MCF 10A (cell line): ENCODE data around the gene MRPS18A. TPM values are rescaled to one million over a fixed set of nuclear protein-coding genes. Genes with fewer than 3 reads are reported as not detected.

ENCODE experiments used
- BruUV-seq: library from RNA; stranded (reverse); fragments of 400-500 nt; replicated peaks from 2 replicates; lab custom pipeline; 2021; lab: Mats Ljungman, UMichigan
- CTCF ChIA-PET: fragments of 300-600 bp; sonication (Branson Sonifier 250); formaldehyde crosslinking; extraction: SDS; loops from one replicate; lab custom pipeline; 2021; ENCODE audit warnings: antibody characterized with exemption, inconsistent platforms; lab: Yijun Ruan, JAX
- POLR2A ChIA-PET: fragments of 300-600, 350-650 bp; sonication (Branson Sonifier 250); formaldehyde crosslinking; extraction: SDS; loops from one replicate; lab custom pipeline; 2020; ENCODE audit warnings: antibody characterized with exemption, inconsistent platforms; lab: Yijun Ruan, JAX
- DNase-seq: peaks from one replicate; pipeline ENCODE4 v3.0.0-alpha.2; 2018; ENCODE audit not compliant: unreplicated experiment
- H3K27ac Mint-ChIP-seq: one replicate; pipeline ENCODE4 v1.8.0; 2022; ENCODE audit warnings: mild to moderate bottlenecking, low read depth, mixed read lengths; ENCODE audit not compliant: unreplicated experiment
- H3K27me3 Mint-ChIP-seq: one replicate; pipeline ENCODE4 v1.8.0; 2022; ENCODE audit warnings: mixed read lengths; ENCODE audit not compliant: insufficient read depth, unreplicated experiment
- H3K36me3 Mint-ChIP-seq: one replicate; pipeline ENCODE4 v1.8.0; 2022; ENCODE audit warnings: mild to moderate bottlenecking, moderate library complexity, mixed read lengths; ENCODE audit not compliant: insufficient read depth, unreplicated experiment
- H3K4me1 Mint-ChIP-seq: one replicate; pipeline ENCODE4 v1.8.0; 2022; ENCODE audit warnings: mixed read lengths; ENCODE audit not compliant: insufficient read depth, unreplicated experiment
- H3K4me3 Mint-ChIP-seq: one replicate; pipeline ENCODE4 v1.8.0; 2022; ENCODE audit warnings: mild to moderate bottlenecking, moderate library complexity, mixed read lengths; ENCODE audit not compliant: unreplicated experiment
- H3K9me3 Mint-ChIP-seq: one replicate; pipeline ENCODE4 v1.8.0; 2022; ENCODE audit warnings: mixed read lengths; ENCODE audit not compliant: unreplicated experiment
- CTCF ChIP-seq: fragments of 200-600 bp; IDR thresholded peaks from one replicate; pipeline ENCODE4 v1.8.0; 2022; ENCODE audit warnings: antibody characterized with exemption, mild to moderate bottlenecking; ENCODE audit not compliant: unreplicated experiment
- intact Hi-C: fragments of 100-400 bp; cut with micrococcal nuclease; formaldehyde crosslinking; loops from 2 replicates; pipeline ENCODE4 v1.14.1; 2022
- total RNA-seq: library from RNA; stranded (reverse); gene quantifications from 2 replicates; pipeline ENCODE4 v1.2.3, GENCODE V29; 2022

The MRPS18A gene
- total RNA-seq, 1 experiment from 2014 or later, result 69.1 TPM

- H3K27me3 Mint-ChIP-seq, result no peaks in the 10 kb centered on the region
- H3K4me3 Mint-ChIP-seq, result no peak overlapping the region
- CTCF ChIA-PET, result interaction anchor here (1.6 to 2.2 kb wide), 2 partner anchors 13 to 16 kb away, joined by 6 read pairs; no protein-coding TSS in a partner anchor
- no peaks in the 10 kb centered on the region for H3K9me3 Mint-ChIP-seq
- intact Hi-C loops, result no loop called here
- TF ChIP-seq CTCF, result no peak
- POLR2A ChIA-PET, result interaction anchor here (0.7 to 1.2 kb wide), 3 partner anchors 11 to 370 kb away, joined by 3 to 5 read pairs (median 3); no protein-coding TSS in a partner anchor
- no TSS peak for BruUV-seq
- peaks cover 34% of the 10 kb centered on the region for H3K4me1 Mint-ChIP-seq
- peaks cover 49% of the 10 kb centered on the region for H3K36me3 Mint-ChIP-seq
- DNase-seq, result no peak
- H3K27ac Mint-ChIP-seq, result peak overlapping the region; percentile 51
Measured at GRCh38 chr6:43623880-43624785, 63.5 kb downstream of the MRPS18A start.

GRCh38 chr6:43622541-43622940, 65.0 kb downstream of the MRPS18A start:
- DNase-seq, result no peak
- POLR2A ChIA-PET, result interaction anchor here (0.6 to 1.9 kb wide), 3 partner anchors 13 to 291 kb away, joined by 3 to 7 read pairs (median 3); partner anchors contain the start of gene MAD2L1BP
- TF ChIP-seq CTCF, result no peak
- intact Hi-C loops, result no loop called here
- Mint-ChIP-seq H3K4me1 (peaks cover 30% of the 10 kb centered on the region), H3K27me3 (no peaks in the 10 kb centered on the region), H3K36me3 (peaks cover 59% of the 10 kb centered on the region), H3K4me3 (no peak overlapping the region), H3K9me3 (no peaks in the 10 kb centered on the region), H3K27ac (peak overlapping the region; percentile 29)
- CTCF ChIA-PET, result interaction anchor here (0.6 kb wide), 1 partner anchor 13 kb away, joined by 4 read pairs; no protein-coding TSS in a partner anchor
- no TSS peak for BruUV-seq

- peak overlapping the region; percentile 29 for H3K27ac Mint-ChIP-seq
- TF ChIP-seq CTCF, result no peak
- no peaks in the 10 kb centered on the region for H3K9me3 Mint-ChIP-seq
- POLR2A ChIA-PET, result interaction anchor here (0.6 to 1.9 kb wide), 3 partner anchors 14 to 180 kb away, joined by 3 to 7 read pairs (median 3); partner anchors contain the start of gene MAD2L1BP
- peaks cover 62% of the 10 kb centered on the region for H3K36me3 Mint-ChIP-seq
- no TSS peak for BruUV-seq
- no peak overlapping the region for H3K4me3 Mint-ChIP-seq
- peaks cover 23% of the 10 kb centered on the region for H3K4me1 Mint-ChIP-seq
- intact Hi-C loops, result no loop called here
- no peak for DNase-seq
- CTCF ChIA-PET, result interaction anchor here (0.6 kb wide), 1 partner anchor 13 kb away, joined by 4 read pairs; no protein-coding TSS in a partner anchor
- no peaks in the 10 kb centered on the region for H3K27me3 Mint-ChIP-seq
Measured at GRCh38 chr6:43621836-43622180, 65.8 kb downstream of the MRPS18A start.

Other genes starting within 250 kb of the MRPS18A start
- gene DLK2, start 232.2 kb downstream of the MRPS18A start, total RNA-seq, result 13.6 and 30.2 TPM in 2 replicates
- 70.9 and 78.9 TPM in 2 replicates for gene TJAP1, start 210.2 kb downstream of the MRPS18A start, total RNA-seq
- gene LRRC73, start 177.4 kb downstream of the MRPS18A start, total RNA-seq, result 0.37 and 1.2 TPM in 2 replicates
- gene YIPF3, start 170.9 kb downstream of the MRPS18A start, total RNA-seq, result 65.1 and 72.9 TPM in 2 replicates
- 54.9 and 63.6 TPM in 2 replicates for gene POLR1C, start 170.7 kb downstream of the MRPS18A start, total RNA-seq
- gene XPO5, start 111.8 kb downstream of the MRPS18A start, total RNA-seq, result 92.0 and 98.6 TPM in 2 replicates
- 34.5 and 36.7 TPM in 2 replicates for gene POLH, start 111.6 kb downstream of the MRPS18A start, total RNA-seq
- gene GTPBP2, start 58.5 kb downstream of the MRPS18A start, total RNA-seq, result 277 and 311 TPM in 2 replicates
- gene MAD2L1BP, start 52.0 kb downstream of the MRPS18A start, total RNA-seq, result 21.2 and 21.6 TPM in 2 replicates
- gene RSPH9, start 42.8 kb downstream of the MRPS18A start, total RNA-seq, result not detected in 2 replicates
- 265 and 366 TPM in 2 replicates for gene VEGFA, start 82.4 kb upstream of the MRPS18A start, total RNA-seq